Activated CD4-positive, alpha-beta T cell treated with anti-CD3 and anti-CD28 coated beads, Interleukin-2, amount 10 ng/mL, durations not matched to agents 7 days and 5 days (primary cell): Measurements from ENCODE around the gene ERV3-1. TPM values are rescaled to one million over a fixed set of nuclear protein-coding genes. Genes with fewer than 3 reads are reported as not detected.
A peak's percentile ranks its signal among the peaks of the same experiment; 100 is the strongest.
"Not testable (repeated sequence)": the region's sequence is repeated elsewhere in the genome, so short reads cannot be mapped to it uniquely, and the experiment has no call there.

ENCODE experiments used
- CTCF ChIA-PET: fragments of 350-600 bp; sonication (Branson Sonifier 250); formaldehyde crosslinking; loops from one replicate; lab custom pipeline; 2021; ENCODE audit warnings: antibody characterized with exemption; lab: Charles Lee
- POLR2A ChIA-PET: fragments of 350-600 bp; sonication (Branson Sonifier 250); formaldehyde crosslinking; loops from one replicate; lab custom pipeline; 2021; ENCODE audit warnings: antibody characterized with exemption; lab: Charles Lee
- DNase-seq: peaks from one replicate; pipeline ENCODE4 v3.0.0-alpha.2; 2020
- H3K27ac Mint-ChIP-seq: one replicate; pipeline ENCODE4 v1.8.0; 2021; ENCODE audit warnings: mild to moderate bottlenecking, moderate library complexity, mixed read lengths
- H3K27me3 Mint-ChIP-seq: one replicate; pipeline ENCODE4 v1.8.0; 2021; ENCODE audit warnings: mixed read lengths
- H3K36me3 Mint-ChIP-seq: one replicate; pipeline ENCODE4 v1.8.0; 2021; ENCODE audit warnings: low read depth, mixed read lengths
- H3K4me1 Mint-ChIP-seq: one replicate; pipeline ENCODE4 v1.8.0; 2021; ENCODE audit warnings: mixed read lengths
- H3K4me3 Mint-ChIP-seq: one replicate; pipeline ENCODE4 v1.8.0; 2021; ENCODE audit warnings: mild to moderate bottlenecking, moderate library complexity, mixed read lengths
- H3K9me3 Mint-ChIP-seq: one replicate; pipeline ENCODE4 v1.8.0; 2021; ENCODE audit warnings: mixed read lengths
- total RNA-seq, 2 experiments: library from RNA; stranded (reverse); gene quantifications; one replicate each; pipeline ENCODE4 v1.2.3, GENCODE V29; 2021

Gene ERV3-1, protein sequence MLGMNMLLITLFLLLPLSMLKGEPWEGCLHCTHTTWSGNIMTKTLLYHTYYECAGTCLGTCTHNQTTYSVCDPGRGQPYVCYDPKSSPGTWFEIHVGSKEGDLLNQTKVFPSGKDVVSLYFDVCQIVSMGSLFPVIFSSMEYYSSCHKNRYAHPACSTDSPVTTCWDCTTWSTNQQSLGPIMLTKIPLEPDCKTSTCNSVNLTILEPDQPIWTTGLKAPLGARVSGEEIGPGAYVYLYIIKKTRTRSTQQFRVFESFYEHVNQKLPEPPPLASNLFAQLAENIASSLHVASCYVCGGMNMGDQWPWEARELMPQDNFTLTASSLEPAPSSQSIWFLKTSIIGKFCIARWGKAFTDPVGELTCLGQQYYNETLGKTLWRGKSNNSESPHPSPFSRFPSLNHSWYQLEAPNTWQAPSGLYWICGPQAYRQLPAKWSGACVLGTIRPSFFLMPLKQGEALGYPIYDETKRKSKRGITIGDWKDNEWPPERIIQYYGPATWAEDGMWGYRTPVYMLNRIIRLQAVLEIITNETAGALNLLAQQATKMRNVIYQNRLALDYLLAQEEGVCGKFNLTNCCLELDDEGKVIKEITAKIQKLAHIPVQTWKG
- total RNA-seq, result 10 to 100 TPM; 10.3 to 11.9 TPM

DNA sequence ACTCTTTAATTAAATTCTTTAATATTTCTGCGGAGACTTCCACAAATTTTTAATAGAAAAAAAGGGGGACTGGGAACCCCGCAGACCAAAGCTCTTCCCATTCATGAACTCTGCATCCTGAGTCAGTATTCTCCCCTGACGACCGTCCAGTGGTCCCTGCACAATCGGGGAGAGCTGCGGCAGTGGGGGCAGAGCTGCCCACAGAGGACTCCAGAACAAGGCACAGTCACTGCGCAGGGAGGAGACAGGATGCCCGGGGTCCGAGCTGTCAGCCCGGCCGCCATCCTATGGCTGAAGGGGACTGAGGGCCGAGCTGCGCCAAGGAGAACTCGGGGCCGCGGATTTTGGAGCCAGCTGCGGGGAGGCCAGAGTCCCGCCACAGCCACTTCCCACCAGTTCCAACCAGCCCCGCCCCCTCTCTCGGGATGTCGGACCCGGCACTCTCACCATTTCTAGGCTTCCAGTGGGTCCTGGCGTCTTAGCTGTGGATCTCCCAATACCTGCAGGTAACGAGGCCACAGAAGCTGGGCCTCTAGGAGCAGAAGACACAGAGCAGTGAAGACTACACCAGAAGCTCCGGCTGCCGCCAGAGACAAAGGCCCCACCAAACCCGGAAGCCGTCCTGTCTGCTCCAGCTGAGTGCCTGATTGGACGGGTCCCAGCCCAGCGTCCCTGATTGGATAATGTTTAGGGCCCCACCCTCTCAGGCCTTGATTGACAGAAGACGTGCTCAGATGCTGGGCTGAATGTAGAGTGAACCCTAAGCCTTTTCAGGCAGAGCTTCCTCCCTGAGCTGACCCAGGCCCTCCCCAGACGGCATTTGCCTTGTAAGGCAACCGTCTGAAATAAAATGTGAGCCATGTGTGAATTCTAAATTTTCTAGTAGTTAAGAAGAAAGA, at the start of gene ERV3-1:
ERV3-1 (minus strand) TSS at position 594 of the 899 bp plus-strand sequence. CDS start 13,661 bp downstream, outside the sequence.
- peak; percentile 96 for DNase-seq
- peak within 1 kb of the TSS; percentile 95 for H3K4me3 Mint-ChIP-seq
- H3K4me1 Mint-ChIP-seq, result peaks cover 31% of the 10 kb centered on the region
- POLR2A ChIA-PET, result interaction anchor here (0.6 to 1.1 kb wide), 3 partner anchors 32 to 371 kb away, joined by 3 to 4 read pairs (median 4); partner anchors contain the start of gene ZNF138
- CTCF ChIA-PET, result interaction anchor here (2.1 kb wide), 1 partner anchor 12 kb away, joined by 9 read pairs; no protein-coding TSS in a partner anchor
- H3K27me3 Mint-ChIP-seq, result no peaks in the 10 kb centered on the region
- H3K9me3 Mint-ChIP-seq, result peaks cover 30% of the 10 kb centered on the region
- H3K27ac Mint-ChIP-seq, result peak within 1 kb of the TSS; percentile 98
- H3K36me3 Mint-ChIP-seq, result peaks cover 49% of the 10 kb centered on the region

DNA sequence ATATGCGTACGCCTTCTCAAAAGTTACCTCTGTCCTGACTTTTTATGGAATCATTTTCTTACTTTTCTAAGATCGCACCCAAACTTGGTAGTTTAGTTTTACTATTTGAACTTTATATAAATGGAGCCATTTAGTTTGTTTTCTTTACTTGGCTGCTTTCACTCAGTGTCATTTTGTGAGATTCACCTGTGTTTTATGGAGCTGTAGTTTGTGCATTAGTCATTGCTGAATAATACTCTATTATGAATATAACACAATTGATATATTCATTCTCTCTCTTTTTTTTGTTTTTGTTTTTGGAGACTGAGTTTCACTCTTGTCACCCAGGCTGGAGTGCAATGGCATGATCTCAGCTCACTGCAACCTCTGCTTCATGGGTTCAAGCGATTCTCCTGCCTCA, 49.3 kb upstream of the ERV3-1 start:
- POLR2A ChIA-PET, H3K9me3 Mint-ChIP-seq: not testable (repeated sequence)

DNA sequence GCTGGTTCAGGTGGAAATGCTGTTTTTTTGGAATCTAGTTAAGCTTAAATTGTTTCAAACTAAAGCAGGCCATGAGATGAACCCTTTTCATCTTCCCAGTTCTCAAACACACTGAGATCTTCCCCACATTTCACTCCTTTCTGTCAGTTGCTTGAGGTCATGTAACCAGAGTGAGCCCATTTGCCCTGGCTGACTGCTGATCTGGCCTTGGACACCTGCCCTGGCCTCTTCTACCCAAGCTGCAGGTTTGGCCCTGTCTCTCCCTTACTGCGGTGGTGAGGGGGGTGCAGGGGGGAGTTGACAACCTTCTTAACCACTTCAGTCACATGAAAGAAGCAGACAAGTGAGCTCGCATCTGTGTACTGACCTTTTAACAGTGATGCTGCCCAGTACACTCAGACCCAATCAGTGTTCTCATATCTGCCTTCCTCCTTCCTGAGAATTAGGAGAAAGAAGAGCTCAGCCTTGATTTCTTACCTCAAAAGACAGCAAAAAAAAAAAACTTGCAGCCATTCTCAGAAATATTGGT, 48.0 kb upstream of the ERV3-1 start:
- DNase-seq, H3K4me1 Mint-ChIP-seq, H3K4me3 Mint-ChIP-seq, CTCF ChIA-PET, POLR2A ChIA-PET, H3K27me3 Mint-ChIP-seq, H3K27ac Mint-ChIP-seq: not testable (repeated sequence)
- H3K9me3 Mint-ChIP-seq, result peaks cover 11% of the 10 kb centered on the region
- H3K36me3 Mint-ChIP-seq, result peaks cover 54% of the 10 kb centered on the region

More for the DNA sequence above, 49.3 kb upstream of the ERV3-1 start:
- H3K4me1 Mint-ChIP-seq, DNase-seq, H3K27ac Mint-ChIP-seq, CTCF ChIA-PET, H3K27me3 Mint-ChIP-seq, H3K4me3 Mint-ChIP-seq: not testable (repeated sequence)
- peaks cover 47% of the 10 kb centered on the region for H3K36me3 Mint-ChIP-seq

DNA sequence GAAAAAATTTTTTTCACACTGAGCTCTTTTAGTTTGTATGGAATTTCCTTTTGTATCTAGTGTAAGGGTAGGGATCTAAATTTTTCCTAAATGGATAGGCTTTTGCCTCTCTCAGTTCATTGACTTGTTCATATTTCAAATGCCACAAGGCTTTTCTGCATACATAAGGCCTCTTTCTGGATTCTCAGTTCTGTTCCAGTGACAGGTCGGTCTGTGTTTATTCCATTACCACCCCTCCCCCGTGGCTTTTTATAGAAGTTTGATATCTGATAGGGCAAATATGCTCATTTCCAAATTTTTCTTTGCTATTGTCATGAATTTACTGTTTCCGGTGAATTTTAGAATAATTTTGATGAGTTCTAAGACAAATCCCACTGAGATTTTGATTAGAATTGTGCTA, 45.2 kb upstream of the ERV3-1 start:
- H3K4me1 Mint-ChIP-seq, DNase-seq, H3K4me3 Mint-ChIP-seq, CTCF ChIA-PET, POLR2A ChIA-PET, H3K27ac Mint-ChIP-seq, H3K27me3 Mint-ChIP-seq: not testable (repeated sequence)
- H3K36me3 Mint-ChIP-seq, result peaks cover 42% of the 10 kb centered on the region
- H3K9me3 Mint-ChIP-seq, result peaks cover 11% of the 10 kb centered on the region

DNA sequence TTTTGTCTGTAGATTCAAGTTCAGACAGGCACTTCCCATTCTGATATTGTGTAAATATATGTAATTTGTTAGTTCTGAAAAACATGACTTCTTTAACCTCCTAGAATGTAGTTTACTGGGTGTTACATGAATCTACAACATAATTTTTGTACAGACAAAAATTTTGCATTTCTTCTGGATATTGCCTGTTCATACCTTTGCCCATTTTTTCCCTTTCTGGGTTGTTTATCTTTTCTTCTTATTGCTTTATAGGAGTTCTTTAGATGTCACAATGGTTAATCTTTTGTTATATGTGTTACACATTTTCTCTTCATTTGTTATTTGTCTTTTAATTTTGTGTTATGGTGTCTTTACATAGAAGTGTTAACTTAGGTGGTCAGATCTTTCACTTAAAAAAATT, 44.7 kb upstream of the ERV3-1 start:
- H3K9me3 Mint-ChIP-seq, result peaks cover 11% of the 10 kb centered on the region
- H3K4me1 Mint-ChIP-seq, DNase-seq, POLR2A ChIA-PET, H3K27ac Mint-ChIP-seq, CTCF ChIA-PET, H3K4me3 Mint-ChIP-seq, H3K27me3 Mint-ChIP-seq: not testable (repeated sequence)
- peaks cover 40% of the 10 kb centered on the region for H3K36me3 Mint-ChIP-seq

DNA sequence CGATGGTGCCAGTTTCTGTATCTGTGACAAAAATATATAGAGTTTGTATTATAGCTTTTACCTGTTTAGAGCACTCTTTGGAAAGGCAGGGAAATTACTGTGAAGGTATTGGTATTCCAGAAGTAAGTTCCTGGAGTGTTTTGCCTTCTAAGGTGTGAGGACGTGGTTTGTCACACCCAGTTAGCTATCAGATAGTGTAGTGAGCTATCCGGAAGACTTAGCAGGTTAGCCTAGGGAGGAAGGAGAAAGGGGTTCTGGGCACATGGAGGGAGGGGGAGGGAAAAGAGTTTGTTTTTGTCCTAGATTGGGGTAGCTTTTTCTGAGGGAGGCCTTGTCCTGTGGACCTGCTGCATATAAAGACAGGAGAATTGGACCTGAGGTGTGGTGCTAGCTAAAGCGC, 39.8 kb upstream of the ERV3-1 start:
- H3K27me3 Mint-ChIP-seq, DNase-seq, H3K27ac Mint-ChIP-seq, H3K9me3 Mint-ChIP-seq, H3K4me3 Mint-ChIP-seq, POLR2A ChIA-PET, CTCF ChIA-PET: not testable (repeated sequence)
- Mint-ChIP-seq H3K36me3 (peaks cover 33% of the 10 kb centered on the region), H3K4me1 (peaks cover 11% of the 10 kb centered on the region)

DNA sequence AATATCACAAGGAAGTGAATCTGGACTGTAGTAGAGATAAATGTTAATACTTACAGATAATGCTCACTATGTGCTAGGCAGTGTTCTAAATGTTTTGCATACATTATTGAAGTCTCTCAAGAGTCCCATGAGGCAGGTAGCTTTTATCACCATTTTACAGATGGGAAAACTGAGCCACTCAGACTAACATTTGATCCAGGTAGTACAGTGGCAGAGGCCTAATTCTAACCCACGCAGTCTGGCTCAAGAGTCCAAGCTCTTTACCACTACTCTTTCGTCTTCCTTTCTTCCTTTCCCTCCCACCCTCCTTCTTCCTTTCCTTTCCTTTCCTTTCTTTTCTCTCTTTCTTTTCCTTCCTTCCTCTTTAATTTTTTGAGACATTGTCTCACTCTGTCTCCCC, 39.1 kb upstream of the ERV3-1 start:
- Mint-ChIP-seq H3K4me1 (peaks cover 11% of the 10 kb centered on the region), H3K36me3 (peaks cover 27% of the 10 kb centered on the region)
- H3K27ac Mint-ChIP-seq, H3K4me3 Mint-ChIP-seq, CTCF ChIA-PET, H3K9me3 Mint-ChIP-seq, H3K27me3 Mint-ChIP-seq, DNase-seq, POLR2A ChIA-PET: not testable (repeated sequence)

DNA sequence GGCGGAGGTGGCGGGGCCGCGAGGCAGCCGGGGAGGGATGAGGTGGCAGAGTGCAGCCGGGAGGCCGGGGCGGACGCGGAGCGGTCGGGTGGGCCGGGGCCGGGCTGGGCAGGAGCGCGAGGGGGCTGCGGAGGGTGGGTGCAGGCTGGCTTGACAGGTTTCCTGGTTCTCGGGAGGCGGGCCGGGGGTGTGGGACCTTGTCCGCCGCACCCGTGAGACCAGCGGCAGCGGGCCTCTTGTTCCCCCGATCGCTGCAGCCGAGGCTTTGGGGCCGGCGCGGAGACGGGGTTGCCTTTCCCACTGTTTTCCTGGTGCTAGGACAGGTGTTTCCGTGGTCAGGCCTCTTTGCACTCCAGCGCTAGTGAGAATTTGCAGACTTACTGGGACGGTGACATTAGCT, 32.3 kb upstream of the ERV3-1 start:
- H3K27ac Mint-ChIP-seq, result peak overlapping the region; percentile 88
- peaks cover 14% of the 10 kb centered on the region for H3K4me1 Mint-ChIP-seq
- DNase-seq, result peak; percentile 21
- H3K36me3 Mint-ChIP-seq, H3K9me3 Mint-ChIP-seq, H3K27me3 Mint-ChIP-seq, CTCF ChIA-PET: not testable (repeated sequence)
- POLR2A ChIA-PET, result interaction anchor here (0.8 kb wide), 1 partner anchor 33 kb away, joined by 3 read pairs; the partner anchor contains the start of gene ERV3-1
- H3K4me3 Mint-ChIP-seq, result peak overlapping the region; percentile 85

DNA sequence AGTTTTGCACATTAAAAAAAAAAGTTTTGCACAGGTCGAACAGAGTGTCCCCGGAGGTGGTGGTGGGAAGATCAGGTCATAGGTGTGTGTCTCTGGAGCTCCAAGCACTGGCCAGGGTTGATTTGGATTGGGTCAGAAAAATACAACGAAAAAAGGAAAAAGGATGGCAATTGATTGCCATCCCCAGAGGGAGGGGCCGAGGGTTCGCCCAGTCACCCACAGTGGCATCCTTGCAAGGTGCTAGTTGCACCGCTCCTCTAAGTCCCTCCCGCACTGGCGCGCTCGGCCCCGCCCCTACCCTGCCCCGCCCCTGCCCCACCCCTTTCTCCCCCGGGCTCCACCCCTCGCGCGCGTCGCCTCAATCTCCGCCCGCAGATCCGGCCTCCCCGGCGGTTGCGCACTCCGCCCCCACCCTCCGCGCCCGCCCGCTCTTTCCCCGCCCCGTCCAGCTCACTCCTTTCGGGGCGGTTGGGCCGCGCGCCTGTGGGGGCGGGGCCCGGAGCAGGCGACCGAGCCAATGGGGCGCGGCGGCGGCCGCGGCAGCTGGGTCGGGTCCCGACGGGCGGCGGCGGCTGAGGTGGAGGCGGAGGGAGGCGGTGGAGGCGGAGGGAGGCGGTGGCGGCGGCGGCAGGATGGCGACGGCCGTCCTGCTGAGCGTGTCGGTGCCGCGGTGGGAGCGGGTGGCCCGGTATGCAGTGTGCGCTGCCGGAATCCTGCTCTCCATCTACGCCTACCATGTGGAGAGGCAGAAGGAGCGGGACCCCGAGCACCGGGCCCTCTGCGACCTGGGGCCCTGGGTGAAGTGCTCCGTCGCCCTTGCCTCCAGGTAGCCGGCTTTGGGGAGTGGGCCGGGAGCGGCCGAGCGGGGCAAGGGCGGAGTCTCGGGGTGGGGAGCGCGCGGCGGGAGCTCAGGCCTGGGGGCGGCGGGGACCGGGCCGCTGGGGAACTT, 31.5 kb upstream of the ERV3-1 start:
- CTCF ChIA-PET, result interaction anchor here (0.7 kb wide), 1 partner anchor 60 kb away, joined by 3 read pairs; no protein-coding TSS in a partner anchor
- peaks cover 6% of the 10 kb centered on the region for H3K36me3 Mint-ChIP-seq
- peak overlapping the region; percentile 75 for H3K4me3 Mint-ChIP-seq
- peaks cover 14% of the 10 kb centered on the region for H3K4me1 Mint-ChIP-seq
- H3K9me3 Mint-ChIP-seq, result peaks cover 4% of the 10 kb centered on the region
- H3K27me3 Mint-ChIP-seq, result no peaks in the 10 kb centered on the region
- peak; percentile 90 for DNase-seq
- POLR2A ChIA-PET, result interaction anchor here (0.6 to 0.8 kb wide), 2 partner anchors 32 to 730 kb away, joined by 3 read pairs; partner anchors contain the start of gene ERV3-1
- peak overlapping the region; percentile 86 for H3K27ac Mint-ChIP-seq

DNA sequence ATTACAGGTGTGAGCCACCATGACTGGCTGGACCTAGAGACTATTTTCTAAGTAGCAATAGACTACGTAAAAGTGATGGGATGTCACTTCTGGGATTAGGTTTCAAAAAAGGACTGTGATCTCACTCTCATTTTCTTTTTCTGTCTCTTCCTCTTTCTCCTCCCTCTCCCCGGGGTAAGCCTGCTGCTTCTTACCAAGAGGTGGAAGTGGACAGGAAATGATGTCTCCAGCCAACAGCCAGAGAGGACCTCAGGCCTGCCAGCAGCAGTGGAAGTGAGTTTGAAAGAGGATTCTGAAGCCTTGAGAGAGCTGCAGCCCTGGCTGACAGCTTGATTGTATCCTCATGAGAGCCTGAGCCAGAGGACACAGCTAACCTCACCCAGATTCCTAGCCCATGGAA, 30.0 kb upstream of the ERV3-1 start:
- H3K27ac Mint-ChIP-seq, H3K36me3 Mint-ChIP-seq, H3K4me3 Mint-ChIP-seq, POLR2A ChIA-PET, DNase-seq, CTCF ChIA-PET, H3K27me3 Mint-ChIP-seq, H3K9me3 Mint-ChIP-seq: not testable (repeated sequence)
- H3K4me1 Mint-ChIP-seq, result peaks cover 14% of the 10 kb centered on the region

DNA sequence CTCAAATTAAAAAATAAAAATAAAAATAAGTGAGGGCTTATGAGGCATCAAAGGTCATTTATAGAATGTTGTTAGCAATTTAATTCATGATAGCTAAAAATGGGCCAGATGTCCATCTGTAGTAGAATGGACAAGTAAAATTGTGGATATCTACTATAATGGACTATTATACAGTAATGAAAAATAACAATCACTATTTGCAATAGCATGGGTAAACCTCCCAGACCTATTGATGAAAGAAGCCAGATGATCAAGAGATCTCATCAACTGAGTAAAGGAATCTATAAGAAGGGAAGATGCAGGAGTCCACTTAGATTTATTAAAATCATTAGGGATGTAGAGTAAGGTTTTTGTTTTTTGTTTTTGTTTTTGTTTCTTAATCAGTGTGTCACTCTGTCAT, 29.0 kb upstream of the ERV3-1 start:
- H3K4me1 Mint-ChIP-seq, result peaks cover 14% of the 10 kb centered on the region
- CTCF ChIA-PET, H3K36me3 Mint-ChIP-seq, H3K27ac Mint-ChIP-seq, DNase-seq, H3K27me3 Mint-ChIP-seq, POLR2A ChIA-PET, H3K4me3 Mint-ChIP-seq, H3K9me3 Mint-ChIP-seq: not testable (repeated sequence)
